GM12878 (cell line): ENCODE data around the gene ITGB2. TPM values are rescaled to one million over a fixed set of nuclear protein-coding genes. Genes with fewer than 3 reads are reported as not detected.

Experiments
- ATAC-seq: fragments of 200-7000 bp; cut with Tn5 transposase; 3 replicates; pipeline ENCODE4 v1.9.1; 2020; ENCODE audit warnings: mild to moderate bottlenecking, moderate library complexity
- BruUV-seq: library from RNA; stranded (reverse); fragments of 400-500 nt; replicated peaks from 2 replicates; lab custom pipeline; 2021; lab: Mats Ljungman, UMichigan
- CTCF ChIA-PET: fragments of 300-600 bp; sonication (Branson Sonifier 250); formaldehyde crosslinking; extraction: SDS; loops from one replicate; lab custom pipeline; 2021; ENCODE audit warnings: inconsistent platforms; lab: Yijun Ruan, JAX
- POLR2A ChIA-PET: fragments of 350-600 bp; formaldehyde crosslinking; extraction: SDS; loops from one replicate; lab custom pipeline; 2021; ENCODE audit warnings: inconsistent platforms; lab: Charles Lee
- RAD21 ChIA-PET: fragments of 300-600 bp; sonication (Branson Sonifier 250); formaldehyde crosslinking; loops from one replicate; lab custom pipeline; 2023; ENCODE audit warnings: antibody characterized with exemption; ENCODE audit not compliant: unreplicated experiment; lab: Charles Lee
- SMC1A ChIA-PET: fragments of 300-600 bp; sonication (Branson Sonifier 250); formaldehyde crosslinking; loops from one replicate; lab custom pipeline; 2023; ENCODE audit not compliant: unreplicated experiment, uncharacterized antibody; lab: Charles Lee
- DNase-seq: peaks from one replicate; pipeline ENCODE4 v3.0.0-alpha.2; 2011; ENCODE audit warnings: low read depth, low spot score
- FAIRE-seq: peaks from 3 replicates; lab custom pipeline; 2011; peaks lifted over from hg19 to GRCh38; lab: Jason Lieb, UNC
- H2AFZ ChIP-seq: 2 replicates; pipeline ENCODE4 v1.6.0; 2011; ENCODE audit warnings: low read depth, low read length, control low read depth; ENCODE audit not compliant: control insufficient read depth
- H3K27ac ChIP-seq: 2 replicates; pipeline ENCODE4 v1.5.1; 2011; ENCODE audit warnings: control low read depth; ENCODE audit not compliant: control insufficient read depth, insufficient read depth
- H3K27me3 ChIP-seq, 2 experiments: replicated peaks in 1 of 2; 2 replicates each; pipeline versions ENCODE4 v1.6.0 to v1.6.1; 2011; ENCODE audit warnings: low read length in 1 of 2; ENCODE audit not compliant: control insufficient read depth in 2 of 2, insufficient read depth in 2 of 2
- H3K36me3 ChIP-seq, 2 experiments: 2 replicates each; pipeline ENCODE4 v1.5.1; 2011; ENCODE audit warnings: low read length in 1 of 2; ENCODE audit not compliant: control insufficient read depth in 2 of 2, insufficient read depth in 2 of 2
- H3K4me1 ChIP-seq: 2 replicates; pipeline ENCODE4 v1.6.1; 2011; ENCODE audit warnings: mild to moderate bottlenecking, low read length, moderate library complexity, mixed read lengths; ENCODE audit not compliant: control insufficient read depth, insufficient read depth
- H3K4me2 ChIP-seq: 2 replicates; pipeline ENCODE4 v1.6.0; 2011; ENCODE audit warnings: control low read depth; ENCODE audit not compliant: control insufficient read depth, insufficient read depth
- H3K4me3 ChIP-seq: fragments of 200-600 bp; sonication (generic); 2 replicates; pipeline ENCODE4 v1.5.1; 2016
- H3K79me2 ChIP-seq: 2 replicates; pipeline ENCODE4 v1.6.0; 2011; ENCODE audit warnings: low read length; ENCODE audit not compliant: control insufficient read depth, insufficient read depth
- H3K9ac ChIP-seq: 2 replicates; pipeline ENCODE4 v1.8.0; 2011; ENCODE audit warnings: low read length, control low read depth, mixed read lengths; ENCODE audit not compliant: control insufficient read depth, insufficient read depth
- H3K9me3 ChIP-seq: replicated peaks from 3 replicates; pipeline ENCODE4 v1.5.1; 2011; ENCODE audit warnings: mild to moderate bottlenecking, low read length; ENCODE audit not compliant: control insufficient read depth, insufficient read depth
- H4K20me1 ChIP-seq: 2 replicates; pipeline ENCODE4 v1.6.0; 2011; ENCODE audit not compliant: control insufficient read depth, insufficient read depth
- ATF2 ChIP-seq: IDR thresholded peaks from 2 replicates; pipeline ENCODE4 v1.6.1; 2012; ENCODE audit warnings: low read length, inconsistent platforms
- BCL11A ChIP-seq: IDR thresholded peaks from 2 replicates; pipeline ENCODE4 v1.6.1; 2011; ENCODE audit warnings: low read depth, low read length
- BHLHE40 ChIP-seq, 2 experiments: fragments of 450-650 bp in 1 of 2; IDR thresholded peaks; 2 replicates each; pipeline ENCODE4 v1.6.1; 2011 to 2017; ENCODE audit warnings: low read depth in 2 of 2, borderline replicate concordance in 1 of 2, improper control_type of control experiment in 1 of 2, low read length in 1 of 2, mild to moderate bottlenecking in 1 of 2
- MXI1 ChIP-seq: fragments of 150-350 bp; IDR thresholded peaks from 2 replicates; pipeline ENCODE4 v1.6.1; 2011; ENCODE audit warnings: low read depth, mild to moderate bottlenecking, inconsistent platforms, low read length, improper control_type of control experiment
- NR2F1 ChIP-seq: fragments of 450-650 bp; conservative IDR thresholded peaks from 2 replicates; pipeline ENCODE4 v1.6.1; 2017; ENCODE audit warnings: mild to moderate bottlenecking
- RUNX3 ChIP-seq: IDR thresholded peaks from 2 replicates; pipeline ENCODE4 v1.6.1; 2012; ENCODE audit warnings: low read length, inconsistent platforms
- SIN3A ChIP-seq: IDR thresholded peaks from 2 replicates; pipeline ENCODE4 v1.6.1; 2012; ENCODE audit warnings: low read depth, low read length, improper control_type of control experiment
- SUPT20H ChIP-seq: IDR thresholded peaks from 2 replicates; pipeline ENCODE4 v1.6.1; 2011; ENCODE audit warnings: low read depth, mild to moderate bottlenecking, low read length, moderate library complexity, borderline replicate concordance; ENCODE audit not compliant: control insufficient read depth
- ZNF207 ChIP-seq: fragments of 450-650 bp; IDR thresholded peaks from 2 replicates; pipeline ENCODE4 v1.6.1; 2014; ENCODE audit warnings: antibody characterized with exemption, mild to moderate bottlenecking, borderline replicate concordance
- WGBS: methylation state at CpG from one replicate; pipeline ENCODE4 v1.1.6; 2016; ENCODE audit warnings: low lambda C conversion rate; ENCODE audit not compliant: insufficient replicate concordance, insufficient coverage; ENCODE audit errors: missing lambda C conversion rate; 5-methylcytosine and 5-hydroxymethylcytosine counted together
- in situ Hi-C: fragments of 300-500 bp; cut with MboI; formaldehyde crosslinking; loops from 9 replicates; pipeline ENCODE4 v1.14.3; 2018; ENCODE audit warnings: mixed read lengths
- intact Hi-C: fragments of 100-400 bp; cut with micrococcal nuclease; formaldehyde crosslinking; loops from one replicate; pipeline ENCODE4 v1.14.2; 2022; ENCODE audit not compliant: unreplicated experiment
- polyA plus RNA-seq, 11 experiments: library from polyadenylated mRNA; depleted of rRNA in 4 of 11; unstranded in 6 of 11; stranded (reverse) in 5 of 11; fragments of >200 nt; fragmentation: Nextera tagmentation in 4 of 11; fragmentation: Illumina TruSeq in 1 of 11; extraction: Ambion mirVana in 4 of 11; extraction: Trizol in 1 of 11; gene quantifications; 1 replicate in 1 of 11; 2 replicates in 10 of 11; pipeline versions ENCODE4 v1.2.1 to v1.2.3, GENCODE V29; 2011 to 2016; ENCODE audit warnings: inconsistent platforms in 2 of 11, missing spikeins in 2 of 11, low read depth in 1 of 11
- total RNA-seq, 4 experiments: library from RNA; depleted of rRNA in 3 of 4; stranded (reverse); fragments of >200 nt in 3 of 4; fragmentation: Illumina TruSeq in 1 of 4; extraction: Trizol in 1 of 4; gene quantifications; 2 replicates each; pipeline versions ENCODE4 v1.2.1 to v1.2.3, GENCODE V29; 2013 to 2021
- TF ChIP-seq, protein P1 (sequence below): fragments of 150-350 bp; IDR thresholded peaks from 2 replicates; pipeline ENCODE4 v1.6.1; 2016; ENCODE audit warnings: low read depth, low read length
- TF ChIP-seq, protein P2 (sequence below): fragments of 450-650 bp; IDR thresholded peaks from 2 replicates; pipeline ENCODE4 v1.6.1; 2018; ENCODE audit warnings: mild to moderate bottlenecking, low read depth, moderate library complexity; ENCODE audit not compliant: partially characterized antibody

Gene ITGB2
- total and polyA plus RNA-seq, 10 of the 15 experiments (the other 5 are each of a cell fraction or from before 2014, with no cell fraction given): 8.0 to 172 (median 58.9) TPM

DNA sequence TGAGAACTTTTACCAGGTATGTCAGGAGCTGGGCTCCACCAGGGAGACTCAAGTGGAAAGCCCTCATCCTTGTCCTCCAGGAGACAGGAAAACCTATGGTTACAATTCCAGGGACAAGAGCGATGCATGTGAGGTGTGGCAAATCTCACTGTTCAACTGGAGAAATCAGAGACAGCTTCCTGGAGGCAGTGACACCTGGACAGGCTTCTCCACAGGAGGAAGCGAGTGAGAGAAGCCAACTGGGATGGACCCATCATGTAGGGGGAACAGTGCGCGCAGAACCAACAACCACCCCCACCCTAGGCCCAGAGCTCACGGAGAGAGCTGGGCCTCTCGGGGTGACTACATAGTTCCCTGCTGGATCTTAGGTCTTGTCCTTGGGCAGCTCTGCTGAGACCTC is 13.6 kb upstream of the ITGB2 start (continued):
- TF ChIP-seq, protein P1, sequence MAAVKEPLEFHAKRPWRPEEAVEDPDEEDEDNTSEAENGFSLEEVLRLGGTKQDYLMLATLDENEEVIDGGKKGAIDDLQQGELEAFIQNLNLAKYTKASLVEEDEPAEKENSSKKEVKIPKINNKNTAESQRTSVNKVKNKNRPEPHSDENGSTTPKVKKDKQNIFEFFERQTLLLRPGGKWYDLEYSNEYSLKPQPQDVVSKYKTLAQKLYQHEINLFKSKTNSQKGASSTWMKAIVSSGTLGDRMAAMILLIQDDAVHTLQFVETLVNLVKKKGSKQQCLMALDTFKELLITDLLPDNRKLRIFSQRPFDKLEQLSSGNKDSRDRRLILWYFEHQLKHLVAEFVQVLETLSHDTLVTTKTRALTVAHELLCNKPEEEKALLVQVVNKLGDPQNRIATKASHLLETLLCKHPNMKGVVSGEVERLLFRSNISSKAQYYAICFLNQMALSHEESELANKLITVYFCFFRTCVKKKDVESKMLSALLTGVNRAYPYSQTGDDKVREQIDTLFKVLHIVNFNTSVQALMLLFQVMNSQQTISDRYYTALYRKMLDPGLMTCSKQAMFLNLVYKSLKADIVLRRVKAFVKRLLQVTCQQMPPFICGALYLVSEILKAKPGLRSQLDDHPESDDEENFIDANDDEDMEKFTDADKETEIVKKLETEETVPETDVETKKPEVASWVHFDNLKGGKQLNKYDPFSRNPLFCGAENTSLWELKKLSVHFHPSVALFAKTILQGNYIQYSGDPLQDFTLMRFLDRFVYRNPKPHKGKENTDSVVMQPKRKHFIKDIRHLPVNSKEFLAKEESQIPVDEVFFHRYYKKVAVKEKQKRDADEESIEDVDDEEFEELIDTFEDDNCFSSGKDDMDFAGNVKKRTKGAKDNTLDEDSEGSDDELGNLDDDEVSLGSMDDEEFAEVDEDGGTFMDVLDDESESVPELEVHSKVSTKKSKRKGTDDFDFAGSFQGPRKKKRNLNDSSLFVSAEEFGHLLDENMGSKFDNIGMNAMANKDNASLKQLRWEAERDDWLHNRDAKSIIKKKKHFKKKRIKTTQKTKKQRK: no peak
- TF ChIP-seq, all 136 proteins: peak for 0

DNA sequence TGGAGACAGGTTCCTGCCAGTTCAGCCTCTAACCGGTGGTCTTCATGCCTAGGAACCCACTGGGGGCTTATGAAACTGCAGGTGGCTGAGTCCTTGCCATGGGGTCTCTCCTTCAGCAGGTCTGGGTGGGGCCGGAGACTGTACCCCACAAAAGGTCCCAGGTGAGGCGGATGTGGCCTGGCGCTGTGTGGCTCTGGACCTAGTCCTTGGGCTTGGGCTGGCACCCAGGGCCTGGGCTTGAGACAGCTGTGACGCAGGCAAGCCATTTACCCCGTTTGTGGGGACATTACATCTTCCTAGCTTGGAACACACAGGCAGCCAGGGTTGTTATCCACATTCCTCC is 13.2 kb upstream of the ITGB2 start:
- Histone ChIP-seq H3K27ac (no peak overlapping the region), H3K4me1 (peaks cover 28% of the 10 kb centered on the region), H3K36me3 (peaks cover 1 to 4% of the 10 kb centered on the region in 2 experiments; a peak in 2 of 4 replicates), H3K9ac (no peak overlapping the region), H4K20me1 (peaks cover 6% of the 10 kb centered on the region; the same call in 1 of the 2 replicates), H3K27me3 (no peaks in the 10 kb centered on the region), H3K9me3 (no peaks in the 10 kb centered on the region), H3K4me2 (peak overlapping the region; percentile 65; the same call in 1 of the 2 replicates), H3K4me3 (peak overlapping the region; percentile 86; the same call in 1 of the 2 replicates), H3K79me2 (peaks cover 19% of the 10 kb centered on the region), H2AFZ (no peak overlapping the region)
- ATAC-seq (no peak), FAIRE-seq (no peak), DNase-seq (no peak)
- no peak for TF ChIP-seq BCL11A
- TF ChIP-seq ZNF207: no peak
- no peak for TF ChIP-seq SUPT20H
- TF ChIP-seq RUNX3: no peak
- TF ChIP-seq BHLHE40 (IDR thresholded peaks at IDR 0.05; ENCODE audit: borderline replicate concordance in 1 of 2, low read depth in 2 of 2, low read length in 1 of 2): no peak
- TF ChIP-seq, protein P2, sequence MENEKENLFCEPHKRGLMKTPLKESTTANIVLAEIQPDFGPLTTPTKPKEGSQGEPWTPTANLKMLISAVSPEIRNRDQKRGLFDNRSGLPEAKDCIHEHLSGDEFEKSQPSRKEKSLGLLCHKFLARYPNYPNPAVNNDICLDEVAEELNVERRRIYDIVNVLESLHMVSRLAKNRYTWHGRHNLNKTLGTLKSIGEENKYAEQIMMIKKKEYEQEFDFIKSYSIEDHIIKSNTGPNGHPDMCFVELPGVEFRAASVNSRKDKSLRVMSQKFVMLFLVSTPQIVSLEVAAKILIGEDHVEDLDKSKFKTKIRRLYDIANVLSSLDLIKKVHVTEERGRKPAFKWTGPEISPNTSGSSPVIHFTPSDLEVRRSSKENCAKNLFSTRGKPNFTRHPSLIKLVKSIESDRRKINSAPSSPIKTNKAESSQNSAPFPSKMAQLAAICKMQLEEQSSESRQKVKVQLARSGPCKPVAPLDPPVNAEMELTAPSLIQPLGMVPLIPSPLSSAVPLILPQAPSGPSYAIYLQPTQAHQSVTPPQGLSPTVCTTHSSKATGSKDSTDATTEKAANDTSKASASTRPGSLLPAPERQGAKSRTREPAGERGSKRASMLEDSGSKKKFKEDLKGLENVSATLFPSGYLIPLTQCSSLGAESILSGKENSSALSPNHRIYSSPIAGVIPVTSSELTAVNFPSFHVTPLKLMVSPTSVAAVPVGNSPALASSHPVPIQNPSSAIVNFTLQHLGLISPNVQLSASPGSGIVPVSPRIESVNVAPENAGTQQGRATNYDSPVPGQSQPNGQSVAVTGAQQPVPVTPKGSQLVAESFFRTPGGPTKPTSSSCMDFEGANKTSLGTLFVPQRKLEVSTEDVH: no peak
- no peak for TF ChIP-seq NR2F1
- TF ChIP-seq MXI1: no peak
- no peak for TF ChIP-seq SIN3A
- TF ChIP-seq ATF2: no peak
- WGBS: 81% methylated on average over 6 of the region's 6 CpGs
- SMC1A ChIA-PET: interaction anchor here (1.0 to 6.2 kb wide), 5 partner anchors 10 to 141 kb away, joined by 3 to 56 read pairs (median 5); partner anchors contain the start of gene UBE2G2
- RAD21 ChIA-PET: interaction anchor here (1.0 to 2.3 kb wide), 4 partner anchors 41 to 140 kb away, joined by 3 to 32 read pairs (median 4); partner anchors contain the start of gene PTTG1IP
- CTCF ChIA-PET: interaction anchor here (1.0 to 6.1 kb wide), 12 partner anchors 15 to 423 kb away, joined by 3 to 80 read pairs (median 6); partner anchors contain the start of gene UBE2G2
- no TSS peak for BruUV-seq
- intact Hi-C loops: loop anchor here (5.0 kb wide), 2 partner anchors 117 to 132 kb away; partner anchors contain the start of genes SUMO3 and UBE2G2
- in situ Hi-C loops: loop anchor here (10.0 kb wide), 1 partner anchor 49 kb away; no protein-coding TSS in a partner anchor
- POLR2A ChIA-PET: interaction anchor here (0.9 to 3.6 kb wide), 2 partner anchors 9 to 60 kb away, joined by 5 to 20 read pairs; partner anchors contain the start of gene PTTG1IP
